Measurements from ENCODE around the gene ARL13B. TPM values are rescaled to one million over a fixed set of nuclear protein-coding genes. Genes with fewer than 3 reads are reported as not detected.
A peak's percentile ranks its signal among the peaks of the same experiment; 100 is the strongest.

ARL13B gene
- total and polyA plus RNA-seq, 2 of the 8 experiments (the other 6 are each of a cell fraction or from before 2014, with no cell fraction given), result 1.5 to 12.7 TPM

DNA sequence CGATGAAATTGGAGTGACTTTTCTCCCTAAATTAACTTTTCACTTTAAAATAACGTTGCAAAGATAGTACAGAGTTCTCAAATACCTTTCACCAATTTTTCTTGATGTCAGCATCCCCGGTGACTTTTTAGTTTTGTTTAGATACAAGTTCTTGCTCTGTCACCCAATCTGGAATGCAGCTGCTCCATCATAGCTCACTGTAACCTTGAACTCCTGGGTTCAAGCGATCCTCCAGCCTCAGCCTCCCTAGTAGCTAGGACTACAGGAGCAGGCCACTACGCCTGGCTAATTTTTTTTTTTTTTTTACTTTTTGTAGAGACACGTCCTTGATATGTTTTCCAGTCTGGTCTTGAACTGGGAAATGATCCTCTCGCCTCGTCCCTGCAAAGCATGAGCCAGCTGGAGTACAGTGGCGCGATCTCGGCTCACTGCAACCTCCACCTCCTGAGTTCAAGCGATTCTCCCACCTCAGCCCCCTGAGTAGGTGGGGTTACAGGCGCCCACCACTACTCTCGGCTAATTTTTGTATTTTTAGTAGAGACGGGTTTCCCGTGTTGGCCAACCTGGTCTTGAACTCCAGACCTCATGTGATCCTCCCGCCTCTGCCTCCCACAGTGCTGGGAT lies 83.7 kb downstream of the ARL13B start:
- CTCF ChIA-PET (ENCODE audit: partially characterized antibody), result interaction anchor here (1.1 to 2.6 kb wide), 3 partner anchors 8 to 50 kb away, joined by 3 to 11 read pairs (median 5); no protein-coding TSS in a partner anchor
- H3K4ac ChIP-seq (replicated peaks; ENCODE audit: insufficient read length, low read depth, low read length), result no peak overlapping the region
- H3K9ac ChIP-seq (replicated peaks in 1 of 4; ENCODE audit: extremely low read depth in 1 of 4, low read depth in 3 of 4, low read length in 3 of 4), result peak overlapping the region; percentile 75 to 95 (median 93); a peak in 6 of 7 replicates

More for the DNA sequence above, 83.7 kb downstream of the ARL13B start:
- no peak overlapping the region for H4K8ac ChIP-seq (ENCODE audit: extremely low read depth, insufficient read depth, low read length)
- peaks cover 0 to 4% of the 10 kb centered on the region in 2 experiments; a peak in 1 of 4 replicates for H3K79me2 ChIP-seq (ENCODE audit: control insufficient read depth in 1 of 2, insufficient read depth in 2 of 2, low read length in 2 of 2)
- peak overlapping the region; percentile 89; the same call in 1 of the 2 replicates for H2BK5ac ChIP-seq (ENCODE audit: low read depth, low read length)
- TF ChIP-seq, protein P1, sequence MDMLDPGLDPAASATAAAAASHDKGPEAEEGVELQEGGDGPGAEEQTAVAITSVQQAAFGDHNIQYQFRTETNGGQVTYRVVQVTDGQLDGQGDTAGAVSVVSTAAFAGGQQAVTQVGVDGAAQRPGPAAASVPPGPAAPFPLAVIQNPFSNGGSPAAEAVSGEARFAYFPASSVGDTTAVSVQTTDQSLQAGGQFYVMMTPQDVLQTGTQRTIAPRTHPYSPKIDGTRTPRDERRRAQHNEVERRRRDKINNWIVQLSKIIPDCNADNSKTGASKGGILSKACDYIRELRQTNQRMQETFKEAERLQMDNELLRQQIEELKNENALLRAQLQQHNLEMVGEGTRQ (IDR thresholded peaks at IDR 0.05; ENCODE audit: low read length), result no peak
- peak in 1 of 2 experiments; percentile 4; a peak in 1 of 4 replicates for TF ChIP-seq SIN3A (conservative IDR thresholded peaks at IDR 0.05 in 1 of 2, IDR thresholded peaks at IDR 0.05 in 1 of 2; ENCODE audit: low read depth in 1 of 2, low read length in 2 of 2)
- peak overlapping the region; percentile 80 to 89 (median 82) for H3K4me3 ChIP-seq (ENCODE audit: extremely low read depth in 1 of 4, insufficient read depth in 2 of 4, low read depth in 3 of 4, low read length in 4 of 4)
- FAIRE-seq, result no peak
- H3K4me1 ChIP-seq (replicated peaks in 1 of 4; ENCODE audit: control insufficient read depth in 3 of 4, insufficient read depth in 4 of 4, low read length in 3 of 4), result peaks cover 0 to 2% (median 0%) of the 10 kb centered on the region in 4 experiments; a peak in 2 of 7 replicates
- no peak overlapping the region for H4K91ac ChIP-seq (replicated peaks; ENCODE audit: insufficient read length, low read length)
- no peaks in the 10 kb centered on the region; a peak in 1 of 4 replicates for H3K9me3 ChIP-seq (ENCODE audit: insufficient read depth in 2 of 2, low read depth in 1 of 2, low read length in 1 of 2)
- peaks cover 7% of the 10 kb centered on the region; the same call in 1 of the 2 replicates for H3K23me2 ChIP-seq (ENCODE audit: low read depth, low read length)
- DNase-seq (ENCODE audit: low read depth in 1 of 2, low spot score in 2 of 2), result no peak
- H4K20me1 ChIP-seq (replicated peaks in 1 of 2; ENCODE audit: control insufficient read depth in 1 of 2, insufficient read depth in 2 of 2, low read length in 2 of 2), result no peaks in the 10 kb centered on the region
- no peaks in the 10 kb centered on the region for H3K27me3 ChIP-seq (replicated peaks in 1 of 4; ENCODE audit: control insufficient read depth in 3 of 4, extremely low read depth in 1 of 4, insufficient read depth in 3 of 4, low read length in 3 of 4)
- no peak overlapping the region for H2AK5ac ChIP-seq (ENCODE audit: low read depth, low read length)
- H3K14ac ChIP-seq (ENCODE audit: insufficient read length), result no peak overlapping the region
- no peak overlapping the region for H2BK20ac ChIP-seq (ENCODE audit: low read length)
- no peaks in the 10 kb centered on the region; the same call in 1 of the 2 replicates for H3K79me1 ChIP-seq (ENCODE audit: low read depth, low read length)
- H3K23ac ChIP-seq (ENCODE audit: insufficient read length), result no peak overlapping the region
- H2BK15ac ChIP-seq (ENCODE audit: low read length), result no peak overlapping the region
- 70% methylated on average over 14 of the region's 17 CpGs; no CpG with 5 or more reads in 1 of the 2 experiments for WGBS, 2 experiments (ENCODE audit: extremely low coverage in 1 of 2, insufficient coverage in 1 of 2, insufficient read length in 1 of 2, insufficient replicate concordance in 2 of 2, low coverage in 1 of 2, low lambda C conversion rate in 2 of 2, missing lambda C conversion rate in 1 of 2)
- POLR2A ChIA-PET (ENCODE audit: partially characterized antibody), result interaction anchor here (1.0 to 2.0 kb wide), 6 partner anchors 24 to 91 kb away, joined by 3 to 5 read pairs (median 4); partner anchors contain the start of gene ARL13B
- peak overlapping the region; percentile 75 to 90 for H3K4me2 ChIP-seq (ENCODE audit: insufficient read depth in 1 of 2, low read depth in 2 of 2, low read length in 2 of 2)
- no peak overlapping the region for H3K56ac ChIP-seq (replicated peaks; ENCODE audit: insufficient read length, low read depth, low read length)
- no peak overlapping the region for H2BK12ac ChIP-seq (ENCODE audit: low read depth, low read length)
- no peak overlapping the region for H2BK120ac ChIP-seq (replicated peaks; ENCODE audit: low read depth, low read length)
- H3K18ac ChIP-seq (ENCODE audit: extremely low read depth, low read length), result no peak overlapping the region
- H2AFZ ChIP-seq (ENCODE audit: low read length), result peak overlapping the region; percentile 80; the same call in 1 of the 2 replicates
- H4K5ac ChIP-seq (ENCODE audit: insufficient read length, low read depth, low read length), result no peak overlapping the region
- peak overlapping the region; percentile 93; the same call in 1 of the 2 replicates for H3K27ac ChIP-seq (ENCODE audit: low read depth, low read length)
- no peaks in the 10 kb centered on the region; a peak in 1 of 8 replicates for H3K36me3 ChIP-seq (ENCODE audit: control insufficient read depth in 2 of 4, insufficient read depth in 4 of 4, low read length in 3 of 4)
